Left cardiac atrium (tissue), 4 donors: ENCODE measurements around the gene NPAS2. TPM values are rescaled to one million over a fixed set of nuclear protein-coding genes. Genes with fewer than 3 reads are reported as not detected.

Experiments used
- ATAC-seq, 2 donors: fragments of 200-7000 bp; cut with Tn5 transposase; one replicate each; pipeline ENCODE4 v1.9.1; 2020; ENCODE audit warnings: mild to moderate bottlenecking in 2 of 2, moderate library complexity in 2 of 2
- DNase-seq: peaks from one replicate; pipeline ENCODE4 v3.0.0-alpha.2; 2020
- intact Hi-C, 2 donors: fragments of 100-400 bp; cut with DNase I; formaldehyde crosslinking; loops; one replicate each; pipeline versions ENCODE4 v1.14.1 to v1.15.1; 2022 to 2023
- total RNA-seq, 2 donors: library from RNA; stranded (reverse); fragmentation: NEBNext Ultra II Directional; extraction: Animal tissue kit (Norgen Biotek cat#: 25700); gene quantifications; one replicate each; pipeline ENCODE4 v1.2.1, GENCODE V29; 2021
- donor health status: DM: no; HTN: yes; CAD: no.
- donor health status: DM: no; HTN: yes; CAD: no; lungs with severe emphysema.
- donor health status: DM: yes; HTN: yes; CAD: no.
- donor health status: Dilated cardiomyopathy.

NPAS2 gene
- total RNA-seq, 2 donors from 2014 or later = 33.8 to 51.2 TPM

GRCh38 chr2:100988630-100989417 lies 168.9 kb downstream of the NPAS2 start:
- ATAC-seq (no peak), DNase-seq (no peak)
- intact Hi-C loops = loop anchor here (5.0 to 10.0 kb wide), 3 partner anchors 164 to 377 kb away; partner anchors contain the start of gene NPAS2 (in 1 of the 2)

- ATAC-seq (no peak), DNase-seq (no peak)
- intact Hi-C loops = loop anchor here (5.0 to 10.0 kb wide), 3 partner anchors 165 to 377 kb away; partner anchors contain the start of gene NPAS2 (in 1 of the 2)
Observed at GRCh38 chr2:100989666-100990065, 169.7 kb downstream of the NPAS2 start.

GRCh38 chr2:100990166-100990565 lies 170.2 kb downstream of the NPAS2 start:
- no peak for DNase-seq
- intact Hi-C loops = no loop called here
- no peak for ATAC-seq

- ATAC-seq (no peak), DNase-seq (no peak)
- intact Hi-C loops = no loop called here
Observed at GRCh38 chr2:100990650-100991403, 170.9 kb downstream of the NPAS2 start.

GRCh38 chr2:100991404-100991773 lies 171.4 kb downstream of the NPAS2 start:
- intact Hi-C loops = no loop called here
- no peak for ATAC-seq
- DNase-seq = no peak

GRCh38 chr2:100992262-100992661 lies 172.3 kb downstream of the NPAS2 start:
- ATAC-seq (no peak), DNase-seq (no peak)
- intact Hi-C loops = no loop called here

GRCh38 chr2:100993294-100993693 lies 173.4 kb downstream of the NPAS2 start:
- ATAC-seq = no peak
- no peak for DNase-seq
- intact Hi-C loops = no loop called here

GRCh38 chr2:100995309-100996075 lies 175.6 kb downstream of the NPAS2 start:
- intact Hi-C loops = no loop called here
- no peak for ATAC-seq
- no peak for DNase-seq

- DNase-seq = no peak
- intact Hi-C loops = no loop called here
- no peak for ATAC-seq
Observed at GRCh38 chr2:100997509-100998234, 177.7 kb downstream of the NPAS2 start.

GRCh38 chr2:100998235-100998573 lies 178.3 kb downstream of the NPAS2 start:
- DNase-seq (no peak), ATAC-seq (no peak)
- intact Hi-C loops = no loop called here

- intact Hi-C loops = no loop called here
- DNase-seq (no peak), ATAC-seq (no peak)
Observed at GRCh38 chr2:100999995-101000394, 180.1 kb downstream of the NPAS2 start.

- peak; percentile 98 for DNase-seq
- intact Hi-C loops = no loop called here
- peak; percentile 97 to 98 for ATAC-seq
Observed at GRCh38 chr2:101001691-101002561, 182.0 kb downstream of the NPAS2 start, which contains the start of gene RPL31. TSS of gene RPL31 (plus strand) at chr2:101002289. CDS start at chr2:101002702, 413 bp downstream.

- peak; percentile 4 for ATAC-seq
- intact Hi-C loops = no loop called here
Observed at GRCh38 chr2:101002562-101003277, 182.8 kb downstream of the NPAS2 start.

GRCh38 chr2:101003278-101003775 lies 183.4 kb downstream of the NPAS2 start:
- intact Hi-C loops = no loop called here
- no peak for ATAC-seq

More at GRCh38 chr2:101002562-101003277, 182.8 kb downstream of the NPAS2 start:
- no peak for DNase-seq

GRCh38 chr2:101004620-101005325 lies 184.8 kb downstream of the NPAS2 start:
- ATAC-seq (no peak), DNase-seq (no peak)
- intact Hi-C loops = no loop called here

More at GRCh38 chr2:101003278-101003775, 183.4 kb downstream of the NPAS2 start:
- no peak for DNase-seq

GRCh38 chr2:101006065-101006715 lies 186.3 kb downstream of the NPAS2 start:
- no peak for ATAC-seq
- intact Hi-C loops = no loop called here
- no peak for DNase-seq
